ENCODE results near the gene KLHL29. TPM values are rescaled to one million over a fixed set of nuclear protein-coding genes. Genes with fewer than 3 reads are reported as not detected.
A peak's percentile ranks its signal among the peaks of the same experiment; 100 is the strongest.

KLHL29 gene
- total and polyA plus RNA-seq, 2 experiments from 2014 or later = 1.9 to 6.4 TPM

DNA sequence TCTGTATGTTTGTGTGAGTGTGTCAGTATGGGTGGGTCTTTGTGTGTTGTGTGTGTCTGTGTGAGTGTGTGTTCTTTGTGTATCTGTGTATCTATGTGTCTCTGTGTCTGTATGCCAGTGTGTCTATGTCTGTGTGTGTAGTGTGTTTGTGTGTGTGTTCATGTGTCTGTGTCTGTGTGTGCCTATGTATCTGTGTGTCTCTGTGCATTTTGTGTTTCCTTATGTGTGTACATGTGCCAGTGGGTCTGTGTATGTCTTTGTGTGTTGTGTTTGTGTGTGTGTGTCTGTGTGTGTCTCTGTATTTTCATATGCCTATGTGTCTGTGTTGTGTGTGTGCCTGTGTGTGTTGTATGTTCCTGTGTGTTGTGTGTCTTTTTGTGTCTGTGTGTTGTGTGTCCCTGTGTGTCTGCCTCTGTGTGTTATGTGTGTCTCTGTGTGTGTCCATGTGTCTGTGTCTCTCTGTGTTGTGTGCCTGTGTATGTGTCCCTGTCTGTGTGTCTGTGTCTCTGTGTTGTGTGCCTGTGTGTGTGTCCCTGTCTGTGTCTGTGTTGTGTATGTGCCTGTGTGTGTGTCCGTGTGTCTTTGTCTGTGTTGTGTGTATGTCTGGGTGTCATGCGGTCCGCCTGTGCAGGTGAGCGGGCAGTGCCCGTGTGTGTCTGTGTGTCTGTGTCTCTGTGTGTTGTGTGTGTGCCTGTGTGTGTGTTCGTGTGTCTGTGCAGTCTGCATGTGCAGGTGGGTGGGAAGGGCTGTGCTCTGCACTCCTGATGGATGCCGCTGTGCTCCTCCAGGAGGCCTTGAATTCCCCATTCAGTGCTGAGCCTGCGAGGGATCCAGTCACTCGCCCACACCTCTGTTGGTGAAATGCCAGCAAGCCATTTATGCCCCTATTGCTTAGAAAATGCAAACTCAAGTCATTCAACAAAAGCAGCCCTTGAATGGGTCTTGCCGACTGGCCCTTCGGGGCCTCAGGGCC is 37.4 kb downstream of the KLHL29 start:
- peaks cover 47% of the 10 kb centered on the region for H3K4me1 ChIP-seq (ENCODE audit: insufficient read depth)
- H3K27ac ChIP-seq = no peak overlapping the region
- in situ Hi-C loops (cut with MboI) = no loop called here
- no peak for DNase-seq
- TF ChIP-seq EZH2phosphoT487 (IDR thresholded peaks at IDR 0.05; ENCODE audit: insufficient read depth, low read depth) = no peak
- no peak for TF ChIP-seq EZH2 (IDR thresholded peaks at IDR 0.05; ENCODE audit: insufficient read depth, poor library complexity, severe bottlenecking)
- H2AFZ ChIP-seq = no peak overlapping the region
- H3K9ac ChIP-seq = no peak overlapping the region
- H3K27me3 ChIP-seq (replicated peaks; ENCODE audit: insufficient read depth) = no peaks in the 10 kb centered on the region
- no peaks in the 10 kb centered on the region for H3K36me3 ChIP-seq (ENCODE audit: low read depth)
- no peaks in the 10 kb centered on the region for H3K9me3 ChIP-seq (ENCODE audit: low read depth)
- no peak overlapping the region for H3K4me2 ChIP-seq (ENCODE audit: unreplicated experiment)
- H3K4me3 ChIP-seq = no peak overlapping the region
- H3F3A ChIP-seq (ENCODE audit: insufficient read depth) = peaks cover 50% of the 10 kb centered on the region
- H4K20me1 ChIP-seq (ENCODE audit: insufficient read depth) = no peaks in the 10 kb centered on the region
- 92 to 93% methylated on average over 10 to 11 of the region's 11 CpGs for WGBS, 2 experiments (ENCODE audit: low coverage in 1 of 2, low lambda C conversion rate in 2 of 2, missing lambda C conversion rate in 2 of 2)
- no peaks in the 10 kb centered on the region for H3K9me2 ChIP-seq (ENCODE audit: insufficient read depth)
- peaks cover 47% of the 10 kb centered on the region for H3K79me2 ChIP-seq (ENCODE audit: insufficient read depth)

DNA sequence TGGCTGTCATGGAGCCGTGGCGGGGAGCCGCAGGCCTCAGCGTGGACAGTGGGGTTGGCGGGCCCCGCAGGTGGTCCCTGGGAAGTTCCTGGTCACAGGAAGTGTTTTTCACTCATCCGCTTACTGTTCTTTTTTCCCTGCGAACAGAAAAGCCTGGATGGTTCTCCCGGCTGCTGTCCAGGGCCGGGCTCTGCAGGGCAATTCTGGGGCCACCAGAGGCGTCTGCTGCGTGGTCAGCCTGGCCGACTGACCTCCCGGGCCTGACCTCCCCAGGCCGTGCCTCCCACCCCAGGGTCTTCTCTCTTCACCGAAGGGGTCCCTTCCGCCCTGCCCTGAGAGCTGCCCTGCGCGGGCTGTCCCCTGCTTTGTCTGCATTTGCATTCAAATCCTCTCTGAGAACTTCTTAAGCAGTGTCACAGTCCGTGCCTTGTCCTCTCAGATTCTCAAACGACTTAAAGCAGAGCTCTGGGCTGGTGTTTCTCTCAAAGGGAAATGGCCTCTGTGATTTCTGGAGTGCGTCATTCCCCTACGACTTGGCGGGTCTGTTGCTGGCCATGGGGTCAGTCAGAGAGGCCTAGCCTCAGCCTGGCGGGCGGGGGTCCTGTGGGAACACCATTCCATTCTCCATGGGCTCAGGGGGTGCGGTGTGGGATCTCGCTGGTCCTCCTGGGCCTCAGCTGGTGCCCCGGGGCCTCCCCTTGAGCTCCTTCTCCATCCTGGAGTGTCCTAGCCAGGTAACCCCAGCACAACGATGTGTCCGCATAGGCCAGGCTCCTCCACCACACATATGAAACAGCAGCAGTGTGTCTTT is 38.3 kb downstream of the KLHL29 start:
- in situ Hi-C loops (cut with MboI) = no loop called here
- Histone ChIP-seq H3K27ac (no peak overlapping the region), H3K79me2 (ENCODE audit: insufficient read depth) (peaks cover 47% of the 10 kb centered on the region), H3F3A (ENCODE audit: insufficient read depth) (peaks cover 51% of the 10 kb centered on the region), H3K4me1 (ENCODE audit: insufficient read depth) (peaks cover 42% of the 10 kb centered on the region), H3K27me3 (replicated peaks; ENCODE audit: insufficient read depth) (no peaks in the 10 kb centered on the region), H3K9ac (no peak overlapping the region), H3K4me3 (no peak overlapping the region), H2AFZ (no peak overlapping the region), H3K9me3 (ENCODE audit: low read depth) (no peaks in the 10 kb centered on the region), H3K9me2 (ENCODE audit: insufficient read depth) (no peaks in the 10 kb centered on the region), H4K20me1 (ENCODE audit: insufficient read depth) (no peaks in the 10 kb centered on the region), H3K4me2 (ENCODE audit: unreplicated experiment) (no peak overlapping the region), H3K36me3 (ENCODE audit: low read depth) (no peaks in the 10 kb centered on the region)
- no peak for TF ChIP-seq EZH2 (IDR thresholded peaks at IDR 0.05; ENCODE audit: insufficient read depth, poor library complexity, severe bottlenecking)
- TF ChIP-seq EZH2phosphoT487 (IDR thresholded peaks at IDR 0.05; ENCODE audit: insufficient read depth, low read depth) = no peak
- DNase-seq = no peak
- 94 to 95% methylated on average over 31 of the region's 31 CpGs for WGBS, 2 experiments (ENCODE audit: low coverage in 1 of 2, low lambda C conversion rate in 2 of 2, missing lambda C conversion rate in 2 of 2)

DNA sequence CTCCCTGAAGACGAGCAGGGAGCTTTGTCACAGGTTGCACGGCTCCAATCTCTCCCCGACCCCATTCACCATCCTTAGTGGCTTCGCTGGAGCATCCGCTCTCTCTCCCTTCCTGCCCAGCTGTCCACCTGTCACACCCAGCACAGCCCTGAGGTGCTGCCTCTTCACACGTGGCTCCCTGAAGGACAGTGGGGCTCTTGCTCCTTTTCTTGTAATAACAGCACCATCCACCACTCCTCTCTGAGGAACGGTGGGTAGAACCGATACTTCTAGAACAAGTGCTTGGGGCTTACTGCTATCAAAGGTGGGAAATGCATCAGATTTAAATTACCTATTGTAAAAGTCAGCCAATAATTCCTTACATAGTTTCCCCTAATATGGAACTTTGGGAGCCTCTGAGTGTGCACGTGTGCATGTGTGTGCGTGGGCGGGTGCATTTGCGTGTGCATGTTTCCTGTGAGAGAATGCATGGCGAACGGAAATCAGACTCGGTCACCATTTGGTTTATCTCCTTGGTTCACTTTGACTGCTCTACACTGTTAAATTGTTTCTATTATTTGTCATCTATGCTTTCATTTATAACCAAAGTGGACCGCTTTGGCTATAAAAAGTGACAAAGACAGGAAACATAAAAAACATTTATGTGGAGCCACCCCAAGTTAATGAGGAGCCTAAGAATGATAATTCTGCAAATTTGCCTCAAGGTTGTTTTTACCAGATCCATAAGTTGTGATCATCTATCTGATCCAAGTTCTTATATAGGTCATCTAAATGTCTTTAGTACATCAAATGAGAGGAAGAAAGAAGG is 39.1 kb downstream of the KLHL29 start:
- H3K9me3 ChIP-seq (ENCODE audit: low read depth) = no peaks in the 10 kb centered on the region
- no peak overlapping the region for H3K4me2 ChIP-seq (ENCODE audit: unreplicated experiment)
- no peaks in the 10 kb centered on the region for H3K27me3 ChIP-seq (replicated peaks; ENCODE audit: insufficient read depth)
- in situ Hi-C loops (cut with MboI) = no loop called here
- peaks cover 46% of the 10 kb centered on the region for H3F3A ChIP-seq (ENCODE audit: insufficient read depth)
- no peak overlapping the region for H3K4me3 ChIP-seq
- 96 to 97% methylated on average over 16 of the region's 16 CpGs for WGBS, 2 experiments (ENCODE audit: low coverage in 1 of 2, low lambda C conversion rate in 2 of 2, missing lambda C conversion rate in 2 of 2)
- no peak for DNase-seq
- H3K79me2 ChIP-seq (ENCODE audit: insufficient read depth) = peaks cover 51% of the 10 kb centered on the region
- H3K9me2 ChIP-seq (ENCODE audit: insufficient read depth) = no peaks in the 10 kb centered on the region
- H3K9ac ChIP-seq = no peak overlapping the region
- no peak for TF ChIP-seq EZH2 (IDR thresholded peaks at IDR 0.05; ENCODE audit: insufficient read depth, poor library complexity, severe bottlenecking)
- no peaks in the 10 kb centered on the region for H3K36me3 ChIP-seq (ENCODE audit: low read depth)
- peaks cover 34% of the 10 kb centered on the region for H3K4me1 ChIP-seq (ENCODE audit: insufficient read depth)
- no peaks in the 10 kb centered on the region for H4K20me1 ChIP-seq (ENCODE audit: insufficient read depth)
- no peak overlapping the region for H3K27ac ChIP-seq
- no peak overlapping the region for H2AFZ ChIP-seq

DNA sequence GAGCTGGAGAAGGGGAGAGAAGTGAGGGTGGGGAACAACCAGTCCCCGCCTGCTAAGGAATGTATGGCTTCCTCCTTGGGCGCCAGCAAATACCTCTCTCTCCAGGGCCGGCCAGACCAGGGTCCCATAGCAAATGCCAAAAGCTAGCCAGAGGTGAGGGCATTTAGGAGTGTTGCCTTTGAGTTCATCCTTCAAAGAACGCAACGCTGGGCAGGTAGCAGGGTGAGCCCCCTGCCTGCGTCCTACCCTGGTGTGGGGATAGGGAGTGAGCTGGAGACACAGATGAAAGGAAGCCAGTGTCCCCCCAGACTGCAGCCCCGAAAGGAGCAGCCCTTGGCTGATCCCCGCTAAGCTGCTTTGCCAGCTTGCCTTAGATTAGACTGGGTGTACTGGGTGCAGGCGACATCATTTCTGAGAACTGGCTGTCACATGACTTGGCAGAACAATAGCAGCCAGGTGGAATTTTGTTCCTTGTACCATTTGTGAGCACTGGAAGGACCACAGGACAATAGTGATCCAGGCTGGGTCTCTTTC is 40.4 kb downstream of the KLHL29 start:
- H3K27me3 ChIP-seq (replicated peaks; ENCODE audit: insufficient read depth) = no peaks in the 10 kb centered on the region
- H3F3A ChIP-seq (ENCODE audit: insufficient read depth) = peaks cover 32% of the 10 kb centered on the region
- DNase-seq = no peak
- H3K36me3 ChIP-seq (ENCODE audit: low read depth) = no peaks in the 10 kb centered on the region
- H2AFZ ChIP-seq = no peak overlapping the region
- H3K9me2 ChIP-seq (ENCODE audit: insufficient read depth) = no peaks in the 10 kb centered on the region
- TF ChIP-seq EZH2 (IDR thresholded peaks at IDR 0.05; ENCODE audit: insufficient read depth, poor library complexity, severe bottlenecking) (no peak), EZH2phosphoT487 (IDR thresholded peaks at IDR 0.05; ENCODE audit: insufficient read depth, low read depth) (no peak)
- no peak overlapping the region for H3K4me3 ChIP-seq
- in situ Hi-C loops (cut with MboI) = no loop called here
- peaks cover 51% of the 10 kb centered on the region for H3K79me2 ChIP-seq (ENCODE audit: insufficient read depth)
- H3K4me1 ChIP-seq (ENCODE audit: insufficient read depth) = peaks cover 28% of the 10 kb centered on the region
- H3K9me3 ChIP-seq (ENCODE audit: low read depth) = no peaks in the 10 kb centered on the region
- no peak overlapping the region for H3K9ac ChIP-seq
- 98 to 99% methylated on average over 9 of the region's 9 CpGs for WGBS, 2 experiments (ENCODE audit: low coverage in 1 of 2, low lambda C conversion rate in 2 of 2, missing lambda C conversion rate in 2 of 2)
- no peaks in the 10 kb centered on the region; the same call in 1 of the 2 replicates for H4K20me1 ChIP-seq (ENCODE audit: insufficient read depth)
- H3K27ac ChIP-seq = peak overlapping the region; percentile 73; the same call in 1 of the 2 replicates
- H3K4me2 ChIP-seq (ENCODE audit: unreplicated experiment) = no peak overlapping the region

All from GM23248 (cell line).